Measurements from ENCODE around the gene WWOX. TPM values are rescaled to one million over a fixed set of nuclear protein-coding genes. Genes with fewer than 3 reads are reported as not detected.
"Not testable (repeated sequence)": the region's sequence is repeated elsewhere in the genome, so short reads cannot be mapped to it uniquely, and the experiment has no call there.

Gene WWOX
- total RNA-seq, 2 experiments from 2014 or later, result 16.6 to 19.0 TPM

DNA sequence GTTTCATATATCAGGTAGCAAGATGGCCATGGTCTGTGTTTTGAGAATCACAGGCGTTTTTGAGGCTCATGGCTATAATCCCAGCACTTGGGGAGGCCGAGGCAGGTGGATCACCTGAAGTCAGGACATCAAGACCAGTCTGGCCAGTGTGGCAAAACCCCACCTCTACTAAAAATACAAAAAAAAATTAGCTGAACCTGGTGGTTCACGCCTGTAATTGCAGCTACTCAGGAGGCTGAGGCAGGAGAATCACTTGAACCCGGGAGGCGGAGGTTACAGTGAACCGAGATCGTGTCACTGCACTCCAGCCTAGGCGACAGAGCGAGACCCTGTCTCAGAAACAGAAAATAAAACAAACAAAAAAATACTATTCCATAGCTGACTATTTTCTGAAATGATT is 415.4 kb downstream of the WWOX start:
- H3K4me3 Mint-ChIP-seq; DNase-seq; H3K27me3 Mint-ChIP-seq; POLR2A ChIA-PET; H3K9me3 Mint-ChIP-seq; H3K4me1 Mint-ChIP-seq; H3K36me3 Mint-ChIP-seq (ENCODE audit: low read depth); H3K27ac Mint-ChIP-seq: not testable (repeated sequence)
- CTCF ChIA-PET, result interaction anchor here (1.6 to 1.7 kb wide), 2 partner anchors 11 to 15 kb away, joined by 5 to 6 read pairs; no protein-coding TSS in a partner anchor

DNA sequence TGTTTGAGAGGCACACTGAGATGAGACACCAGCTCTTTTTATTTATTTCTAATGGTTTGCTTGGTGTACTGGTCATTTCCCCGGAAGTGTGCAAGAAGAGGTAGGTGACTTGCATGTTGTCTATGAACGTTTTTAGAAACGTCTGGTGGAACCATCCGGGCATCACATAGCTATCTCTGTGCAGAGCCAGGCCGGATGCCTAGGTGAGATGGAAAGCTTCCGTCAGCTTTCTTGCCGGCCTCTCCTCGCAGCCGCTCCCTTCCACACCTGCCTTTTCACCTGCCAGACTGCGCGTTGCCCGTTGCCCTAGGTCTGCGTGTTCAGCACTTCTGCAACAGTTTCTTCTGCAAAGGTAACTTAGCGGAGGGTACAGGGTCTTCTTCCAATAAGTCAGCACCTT is 416.0 kb downstream of the WWOX start:
- Mint-ChIP-seq H3K9me3 (no peaks in the 10 kb centered on the region), H3K27me3 (no peaks in the 10 kb centered on the region), H3K4me3 (no peak overlapping the region), H3K4me1 (no peaks in the 10 kb centered on the region), H3K36me3 (ENCODE audit: low read depth) (no peaks in the 10 kb centered on the region), H3K27ac (no peak overlapping the region)
- POLR2A ChIA-PET, result no interaction called here
- no peak for DNase-seq
- CTCF ChIA-PET, result interaction anchor here (1.6 to 1.7 kb wide), 2 partner anchors 11 to 16 kb away, joined by 5 to 6 read pairs; no protein-coding TSS in a partner anchor

DNA sequence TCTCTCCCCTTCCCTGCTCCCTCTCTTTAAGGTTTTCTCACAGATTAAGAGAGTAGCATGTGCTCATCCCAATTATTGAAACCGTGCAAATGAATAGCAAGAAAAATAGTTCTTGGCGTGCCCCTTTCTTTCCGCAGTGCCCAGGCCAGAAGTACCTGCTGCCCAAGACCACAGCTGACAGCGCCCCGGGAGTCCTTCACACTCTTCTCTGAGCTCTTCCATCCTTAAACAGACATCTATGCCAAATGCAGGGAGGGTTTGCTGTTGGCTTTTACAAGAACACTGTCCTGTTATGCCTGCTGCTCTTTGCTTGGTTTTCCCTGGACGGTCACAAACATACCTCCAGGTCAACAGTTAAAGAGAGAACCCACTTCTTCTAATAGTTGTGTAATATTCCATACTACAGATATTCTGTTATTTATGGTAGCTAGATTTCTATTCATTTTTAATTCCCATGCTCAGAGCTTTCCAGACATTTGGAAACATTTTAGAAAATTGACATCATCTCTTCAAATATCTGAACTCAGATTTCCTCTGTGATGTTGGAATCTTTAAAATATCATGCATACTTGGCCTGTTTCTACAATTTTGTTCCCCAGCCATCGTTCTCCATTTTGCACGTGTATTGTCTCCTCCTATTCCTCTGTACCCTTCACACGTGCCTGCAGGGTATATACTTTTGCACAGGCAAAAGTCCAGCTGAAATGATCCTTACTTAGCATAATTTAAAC is 416.7 kb downstream of the WWOX start:
- no peaks in the 10 kb centered on the region for H3K36me3 Mint-ChIP-seq (ENCODE audit: low read depth)
- no peaks in the 10 kb centered on the region for H3K4me1 Mint-ChIP-seq
- no peaks in the 10 kb centered on the region for H3K27me3 Mint-ChIP-seq
- no peak overlapping the region for H3K27ac Mint-ChIP-seq
- ChIA-PET CTCF (interaction anchor here (1.6 kb wide), 1 partner anchor 12 kb away, joined by 6 read pairs; no protein-coding TSS in a partner anchor), POLR2A (no interaction called here)
- DNase-seq, result no peak
- H3K4me3 Mint-ChIP-seq, result no peak overlapping the region
- no peaks in the 10 kb centered on the region for H3K9me3 Mint-ChIP-seq

DNA sequence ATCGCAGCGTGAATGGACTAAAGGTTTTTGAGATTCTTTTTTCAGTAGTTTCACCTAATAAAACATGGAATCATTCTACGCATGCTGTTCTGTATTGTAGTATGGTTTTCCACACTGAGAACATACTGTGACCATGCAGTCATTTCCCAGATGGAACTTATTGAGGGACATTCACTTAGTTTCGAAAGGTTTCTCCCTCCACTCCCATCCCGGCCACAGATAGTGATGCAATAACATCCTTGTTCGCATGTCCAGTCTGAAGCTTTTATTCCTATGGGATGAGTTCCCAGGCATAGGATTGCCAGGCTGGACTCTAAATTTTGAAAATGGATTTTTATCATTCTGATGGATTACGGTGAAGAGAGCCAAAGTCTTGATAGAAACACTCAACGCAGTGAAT is 420.4 kb downstream of the WWOX start:
- H3K36me3 Mint-ChIP-seq (ENCODE audit: low read depth), result no peaks in the 10 kb centered on the region
- no peaks in the 10 kb centered on the region for H3K27me3 Mint-ChIP-seq
- CTCF ChIA-PET, result interaction anchor here (1.1 kb wide), 1 partner anchor 84 kb away, joined by 3 read pairs; no protein-coding TSS in a partner anchor
- no peak overlapping the region for H3K27ac Mint-ChIP-seq
- POLR2A ChIA-PET, result no interaction called here
- H3K4me3 Mint-ChIP-seq, result no peak overlapping the region
- DNase-seq, result no peak
- no peaks in the 10 kb centered on the region for H3K4me1 Mint-ChIP-seq
- no peaks in the 10 kb centered on the region for H3K9me3 Mint-ChIP-seq

DNA sequence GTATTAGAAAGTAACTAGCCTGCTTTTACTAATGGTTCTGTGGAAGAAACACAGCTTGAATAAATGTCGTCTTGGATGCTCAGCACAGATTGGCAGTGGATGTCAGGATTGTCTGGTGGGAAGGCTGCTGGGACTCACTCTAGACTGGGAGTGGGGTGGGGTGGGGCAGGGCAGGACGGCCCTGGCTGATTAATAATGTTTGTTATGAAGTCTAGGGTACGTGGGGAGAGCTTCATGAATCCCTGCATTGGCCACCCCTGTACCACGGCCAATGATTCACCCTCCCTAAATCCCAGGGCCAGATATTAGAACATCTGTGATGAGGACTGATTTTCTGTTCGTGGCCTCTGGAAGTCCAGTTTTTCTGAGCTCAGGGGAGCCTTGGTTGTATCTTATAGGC is 421.0 kb downstream of the WWOX start:
- CTCF ChIA-PET, result interaction anchor here (1.1 kb wide), 1 partner anchor 84 kb away, joined by 3 read pairs; no protein-coding TSS in a partner anchor
- H3K4me3 Mint-ChIP-seq, result no peak overlapping the region
- POLR2A ChIA-PET, result no interaction called here
- no peaks in the 10 kb centered on the region for H3K4me1 Mint-ChIP-seq
- no peak for DNase-seq
- no peaks in the 10 kb centered on the region for H3K9me3 Mint-ChIP-seq
- no peak overlapping the region for H3K27ac Mint-ChIP-seq
- H3K27me3 Mint-ChIP-seq, result no peaks in the 10 kb centered on the region
- H3K36me3 Mint-ChIP-seq (ENCODE audit: low read depth), result no peaks in the 10 kb centered on the region

DNA sequence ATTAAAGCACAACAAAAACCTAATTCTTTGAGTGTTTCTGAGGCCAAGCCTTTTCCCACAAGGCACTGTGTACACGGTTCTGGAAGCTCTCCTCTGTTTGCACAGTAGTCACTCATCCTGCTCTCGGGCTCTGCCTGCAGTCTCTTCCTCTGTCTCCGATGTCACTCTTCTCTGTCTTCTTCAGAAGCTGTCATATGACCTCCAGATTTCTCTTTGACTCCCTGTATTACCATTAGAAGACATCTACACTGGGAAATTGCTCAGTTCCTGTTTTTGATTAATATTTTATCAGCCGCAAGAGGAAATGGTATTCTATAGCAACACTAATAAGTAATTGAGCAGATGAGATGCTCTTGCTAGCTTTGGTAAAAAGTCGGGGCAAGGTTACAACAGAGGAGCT is 422.9 kb downstream of the WWOX start:
- no peak for DNase-seq
- Mint-ChIP-seq H3K27me3 (no peaks in the 10 kb centered on the region), H3K27ac (no peak overlapping the region), H3K4me1 (no peaks in the 10 kb centered on the region), H3K36me3 (ENCODE audit: low read depth) (no peaks in the 10 kb centered on the region), H3K4me3 (no peak overlapping the region), H3K9me3 (no peaks in the 10 kb centered on the region)
- ChIA-PET CTCF (no interaction called here), POLR2A (no interaction called here)

DNA sequence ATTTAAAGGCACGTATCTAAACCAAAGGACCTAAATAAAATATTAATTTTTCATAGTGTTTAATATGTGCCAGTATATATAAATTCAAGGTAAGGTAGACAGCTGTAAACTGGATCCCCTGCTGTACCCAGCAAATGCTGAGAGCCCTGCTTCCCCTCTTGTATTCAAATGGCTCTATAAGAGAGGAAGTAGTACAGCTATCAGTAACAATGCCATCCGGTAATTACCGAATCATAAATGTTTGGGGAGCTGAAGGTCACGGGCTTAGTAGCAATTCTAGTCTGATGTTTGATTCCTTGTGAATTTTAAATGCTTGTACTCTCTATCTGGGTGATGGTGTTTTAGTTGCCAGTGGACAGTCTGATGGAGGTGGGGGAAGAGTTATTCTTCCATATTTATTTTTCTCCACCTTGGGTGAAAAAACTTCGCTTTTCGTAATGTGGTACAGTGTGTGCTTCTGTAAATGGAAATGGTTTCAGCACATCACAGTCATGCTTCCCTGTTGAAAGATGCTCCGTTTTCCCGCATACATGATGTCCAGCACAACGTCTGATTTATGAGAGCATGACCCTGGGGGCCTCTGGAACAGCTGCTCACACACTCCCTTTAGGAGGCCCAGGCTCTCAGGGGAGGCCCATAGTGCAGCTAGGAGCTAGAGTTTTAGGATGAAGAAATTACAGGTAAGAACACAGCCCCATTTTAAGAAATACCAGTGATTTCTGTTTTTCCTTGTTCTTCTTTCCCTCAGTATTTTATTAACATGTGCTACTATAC is 423.9 kb downstream of the WWOX start:
- no peak for DNase-seq
- Mint-ChIP-seq H3K4me3 (no peak overlapping the region), H3K9me3 (no peaks in the 10 kb centered on the region), H3K27ac (no peak overlapping the region), H3K27me3 (no peaks in the 10 kb centered on the region), H3K4me1 (no peaks in the 10 kb centered on the region), H3K36me3 (ENCODE audit: low read depth) (no peaks in the 10 kb centered on the region)
- POLR2A ChIA-PET, result no interaction called here
- CTCF ChIA-PET, result no interaction called here

DNA sequence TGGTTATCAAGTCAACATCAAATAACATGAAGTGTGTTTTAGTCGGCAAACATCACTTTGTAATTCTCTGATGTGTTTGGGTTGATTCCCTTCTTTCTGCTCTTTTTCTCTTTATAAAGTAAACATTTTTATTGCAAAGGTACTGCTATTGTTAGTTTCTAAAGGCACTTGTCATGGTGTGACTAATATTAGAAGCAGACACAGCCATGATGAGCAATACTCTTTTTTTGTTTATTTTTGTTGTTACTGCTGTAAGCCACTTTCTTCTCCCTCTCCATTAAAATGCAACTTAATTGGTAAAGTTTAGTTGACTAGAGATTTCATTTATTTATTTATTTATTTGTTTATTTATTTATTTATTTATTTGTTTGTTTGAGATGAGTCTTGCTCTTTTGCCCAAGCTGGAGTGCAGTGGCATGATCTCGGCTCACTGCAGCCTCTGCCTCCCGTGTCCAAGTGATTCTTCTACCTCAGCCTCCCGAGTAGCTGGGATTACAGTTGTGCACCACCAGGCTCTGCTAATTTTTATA is 424.7 kb downstream of the WWOX start:
- no peaks in the 10 kb centered on the region for H3K36me3 Mint-ChIP-seq (ENCODE audit: low read depth)
- no peaks in the 10 kb centered on the region for H3K27me3 Mint-ChIP-seq
- POLR2A ChIA-PET, result no interaction called here
- CTCF ChIA-PET, result no interaction called here
- DNase-seq, result no peak
- no peaks in the 10 kb centered on the region for H3K4me1 Mint-ChIP-seq
- no peaks in the 10 kb centered on the region for H3K9me3 Mint-ChIP-seq
- no peak overlapping the region for H3K27ac Mint-ChIP-seq
- H3K4me3 Mint-ChIP-seq, result no peak overlapping the region

DNA sequence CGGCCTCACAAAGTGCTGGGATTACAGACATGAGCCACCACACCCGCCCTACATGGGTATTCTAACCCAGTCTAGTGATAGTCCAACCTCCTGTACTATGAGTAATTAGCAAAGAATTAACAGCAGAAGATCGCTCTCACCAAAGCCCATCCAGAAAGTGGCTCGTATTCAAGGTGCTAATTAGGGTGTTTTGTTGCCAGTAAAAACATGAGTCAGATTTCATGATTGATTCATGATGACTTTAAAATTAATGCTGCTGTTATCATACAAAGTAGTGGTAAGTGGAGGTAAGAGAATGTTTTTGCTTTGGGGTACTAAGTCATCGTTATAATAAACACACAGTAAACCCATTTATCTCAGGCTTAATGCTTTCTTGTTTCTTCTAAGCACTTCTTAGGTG is 428.8 kb downstream of the WWOX start:
- peaks cover 2% of the 10 kb centered on the region for H3K27me3 Mint-ChIP-seq
- POLR2A ChIA-PET, result no interaction called here
- H3K27ac Mint-ChIP-seq, result no peak overlapping the region
- no peaks in the 10 kb centered on the region for H3K4me1 Mint-ChIP-seq
- H3K9me3 Mint-ChIP-seq, result no peaks in the 10 kb centered on the region
- no peak overlapping the region for H3K4me3 Mint-ChIP-seq
- CTCF ChIA-PET, result no interaction called here
- DNase-seq, result no peak
- H3K36me3 Mint-ChIP-seq (ENCODE audit: low read depth), result no peaks in the 10 kb centered on the region

DNA sequence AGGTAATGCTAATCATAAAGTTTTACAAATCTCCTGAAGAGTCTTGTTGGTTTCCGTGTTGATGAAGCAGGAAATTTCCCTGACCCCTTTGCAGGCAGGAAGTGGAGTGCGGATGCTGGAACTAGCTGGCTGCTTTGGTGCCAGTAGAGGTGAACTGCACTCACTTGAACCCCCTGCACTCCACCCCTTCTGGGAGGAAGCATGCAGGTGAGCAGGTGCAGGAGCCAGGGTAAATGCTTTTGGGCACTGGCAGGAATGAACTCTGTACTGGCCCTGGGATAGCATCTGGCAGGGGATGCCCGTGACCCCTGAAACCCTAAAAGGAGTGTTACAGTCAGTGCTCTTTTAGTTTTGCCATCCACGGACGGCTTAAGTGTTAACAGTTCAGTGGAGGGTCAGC is 430.4 kb downstream of the WWOX start:
- ChIA-PET CTCF (no interaction called here), POLR2A (no interaction called here)
- no peak overlapping the region for H3K4me3 Mint-ChIP-seq
- H3K27me3 Mint-ChIP-seq, result peaks cover 2% of the 10 kb centered on the region
- H3K27ac Mint-ChIP-seq, result no peak overlapping the region
- H3K36me3 Mint-ChIP-seq (ENCODE audit: low read depth), result no peaks in the 10 kb centered on the region
- H3K4me1 Mint-ChIP-seq, result no peaks in the 10 kb centered on the region
- no peak for DNase-seq
- H3K9me3 Mint-ChIP-seq, result no peaks in the 10 kb centered on the region

DNA sequence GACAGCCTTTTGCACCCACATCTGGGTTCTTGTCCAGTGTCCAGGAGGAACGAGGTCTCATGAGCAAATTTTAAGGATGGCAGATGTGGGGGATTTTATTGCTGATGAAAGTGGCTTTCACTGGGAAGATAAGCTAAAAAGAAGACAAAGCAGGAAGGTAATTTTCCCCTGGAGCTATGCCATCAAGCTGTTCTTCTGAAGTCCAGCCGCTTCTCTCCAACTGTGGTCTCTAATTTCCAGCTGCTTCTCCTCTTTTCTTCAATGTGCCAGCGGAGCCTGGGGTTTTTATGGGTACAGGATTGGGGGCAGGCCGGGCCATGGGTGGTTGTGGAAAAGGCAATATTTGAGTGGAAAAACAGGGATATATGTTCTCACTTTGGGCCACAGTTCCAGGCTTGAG is 430.8 kb downstream of the WWOX start:
- Mint-ChIP-seq H3K4me1 (no peaks in the 10 kb centered on the region), H3K27me3 (peaks cover 2% of the 10 kb centered on the region), H3K36me3 (ENCODE audit: low read depth) (no peaks in the 10 kb centered on the region), H3K4me3 (no peak overlapping the region), H3K27ac (no peak overlapping the region), H3K9me3 (no peaks in the 10 kb centered on the region)
- POLR2A ChIA-PET, result no interaction called here
- CTCF ChIA-PET, result no interaction called here
- no peak for DNase-seq

DNA sequence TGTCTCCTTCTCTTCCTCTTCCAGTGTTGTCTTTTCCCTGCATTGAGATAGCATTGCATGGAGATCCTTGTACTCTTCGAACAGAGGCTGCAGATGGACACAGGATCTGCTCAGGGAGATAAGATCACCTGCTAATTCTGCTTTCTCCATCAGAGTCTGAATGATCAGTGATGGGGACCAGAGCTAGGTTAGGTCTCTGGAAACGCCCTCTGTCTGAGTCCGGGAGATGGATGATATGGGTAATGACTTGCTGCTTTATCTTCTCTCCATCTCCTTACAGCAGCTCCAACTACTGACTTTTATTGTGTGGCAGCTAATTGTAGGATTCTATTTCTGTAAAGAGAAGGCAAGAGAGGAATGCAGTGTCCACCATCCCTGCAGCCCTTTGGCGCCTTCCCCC is 435.6 kb downstream of the WWOX start:
- CTCF ChIA-PET, result no interaction called here
- H3K27ac Mint-ChIP-seq, result no peak overlapping the region

DNA sequence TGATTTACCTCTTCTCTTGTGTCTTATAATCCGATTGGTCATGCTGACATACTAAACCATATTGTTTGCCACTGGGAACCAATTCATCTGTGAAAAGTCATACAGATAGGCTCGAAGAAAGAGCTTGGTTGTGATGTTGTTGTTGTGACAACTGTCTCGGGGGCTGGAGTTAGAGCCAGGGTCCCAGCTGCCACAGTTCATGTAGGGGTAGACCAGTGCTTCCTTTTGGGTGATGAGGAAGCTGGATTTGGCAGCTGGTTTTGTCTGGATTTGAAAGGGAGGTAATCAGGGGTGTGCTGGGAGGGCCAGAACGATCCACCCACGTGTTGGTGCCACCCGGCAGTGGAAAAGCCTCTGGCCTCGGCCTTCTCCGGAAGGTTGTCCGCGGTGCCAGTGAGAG is 438.1 kb downstream of the WWOX start:
- Mint-ChIP-seq H3K27me3 (no peaks in the 10 kb centered on the region), H3K4me1 (no peaks in the 10 kb centered on the region), H3K27ac (no peak overlapping the region), H3K9me3 (no peaks in the 10 kb centered on the region), H3K4me3 (no peak overlapping the region), H3K36me3 (ENCODE audit: low read depth) (no peaks in the 10 kb centered on the region)
- ChIA-PET POLR2A (no interaction called here), CTCF (no interaction called here)
- DNase-seq, result no peak

More for the DNA sequence above, 435.6 kb downstream of the WWOX start:
- Mint-ChIP-seq H3K9me3 (no peaks in the 10 kb centered on the region), H3K27me3 (peaks cover 2% of the 10 kb centered on the region), H3K4me1 (no peaks in the 10 kb centered on the region), H3K4me3 (no peak overlapping the region), H3K36me3 (ENCODE audit: low read depth) (no peaks in the 10 kb centered on the region)
- DNase-seq, result no peak
- POLR2A ChIA-PET, result no interaction called here

DNA sequence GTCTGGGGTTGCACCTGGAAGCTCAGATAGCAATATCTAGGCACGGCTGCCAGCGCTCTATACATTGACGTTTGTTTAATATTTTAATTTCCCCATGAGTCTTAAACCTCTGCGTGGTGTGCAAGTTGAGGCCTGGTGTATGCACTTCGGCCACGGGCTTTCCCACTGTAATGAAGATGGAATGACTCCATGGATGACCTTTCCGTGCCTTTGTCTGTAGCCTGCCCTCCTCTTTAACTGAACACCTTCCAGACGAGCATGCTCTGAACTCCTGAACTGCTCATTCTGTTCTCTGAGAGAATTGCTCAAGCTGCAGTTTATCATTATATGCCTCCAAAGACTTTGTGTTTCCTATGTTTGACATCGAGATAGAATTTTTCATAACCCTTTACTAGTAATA is 438.8 kb downstream of the WWOX start:
- Mint-ChIP-seq H3K27me3 (no peaks in the 10 kb centered on the region), H3K4me3 (no peak overlapping the region), H3K36me3 (ENCODE audit: low read depth) (no peaks in the 10 kb centered on the region), H3K4me1 (no peaks in the 10 kb centered on the region), H3K27ac (no peak overlapping the region), H3K9me3 (no peaks in the 10 kb centered on the region)
- DNase-seq, result no peak
- POLR2A ChIA-PET, result no interaction called here
- CTCF ChIA-PET, result no interaction called here

Measured in activated CD4-positive, alpha-beta memory T cell treated with anti-CD3 and anti-CD28 coated beads, Interleukin-2, amount 10 ng/mL, durations not matched to agents 7 days and 5 days (primary cell).